DOHH2 (cell line): ENCODE data around the gene RPL18A.

ENCODE experiments used
- CTCF ChIP-seq: fragments of 200-600 bp; sonication (generic); IDR thresholded peaks from one replicate; pipeline ENCODE4 v1.5.1; 2014; ENCODE audit warnings: antibody characterized with exemption, mild to moderate bottlenecking, low read depth, low read length; ENCODE audit not compliant: poor library complexity, severe bottlenecking
- EZH2phosphoT487 ChIP-seq: fragments of 200-600 bp; sonication (generic); IDR thresholded peaks from 2 replicates; pipeline ENCODE4 v1.6.1; 2017; ENCODE audit warnings: borderline replicate concordance, mild to moderate bottlenecking, antibody characterized with exemption, low read length, moderate library complexity, mixed read lengths

- no peak for TF ChIP-seq CTCF
- TF ChIP-seq EZH2phosphoT487 = no peak
These were observed 43.0 kb downstream of the RPL18A start for GRCh38 chr19:17902701-17903100.
